ENCODE measurements around the gene DUSP9.
A peak's percentile ranks its signal among the peaks of the same experiment; 100 is the strongest.
"Not testable (repeated sequence)": the region's sequence is repeated elsewhere in the genome, so short reads cannot be mapped to it uniquely, and the experiment has no call there.

Gene DUSP9, protein sequence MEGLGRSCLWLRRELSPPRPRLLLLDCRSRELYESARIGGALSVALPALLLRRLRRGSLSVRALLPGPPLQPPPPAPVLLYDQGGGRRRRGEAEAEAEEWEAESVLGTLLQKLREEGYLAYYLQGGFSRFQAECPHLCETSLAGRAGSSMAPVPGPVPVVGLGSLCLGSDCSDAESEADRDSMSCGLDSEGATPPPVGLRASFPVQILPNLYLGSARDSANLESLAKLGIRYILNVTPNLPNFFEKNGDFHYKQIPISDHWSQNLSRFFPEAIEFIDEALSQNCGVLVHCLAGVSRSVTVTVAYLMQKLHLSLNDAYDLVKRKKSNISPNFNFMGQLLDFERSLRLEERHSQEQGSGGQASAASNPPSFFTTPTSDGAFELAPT

DNA sequence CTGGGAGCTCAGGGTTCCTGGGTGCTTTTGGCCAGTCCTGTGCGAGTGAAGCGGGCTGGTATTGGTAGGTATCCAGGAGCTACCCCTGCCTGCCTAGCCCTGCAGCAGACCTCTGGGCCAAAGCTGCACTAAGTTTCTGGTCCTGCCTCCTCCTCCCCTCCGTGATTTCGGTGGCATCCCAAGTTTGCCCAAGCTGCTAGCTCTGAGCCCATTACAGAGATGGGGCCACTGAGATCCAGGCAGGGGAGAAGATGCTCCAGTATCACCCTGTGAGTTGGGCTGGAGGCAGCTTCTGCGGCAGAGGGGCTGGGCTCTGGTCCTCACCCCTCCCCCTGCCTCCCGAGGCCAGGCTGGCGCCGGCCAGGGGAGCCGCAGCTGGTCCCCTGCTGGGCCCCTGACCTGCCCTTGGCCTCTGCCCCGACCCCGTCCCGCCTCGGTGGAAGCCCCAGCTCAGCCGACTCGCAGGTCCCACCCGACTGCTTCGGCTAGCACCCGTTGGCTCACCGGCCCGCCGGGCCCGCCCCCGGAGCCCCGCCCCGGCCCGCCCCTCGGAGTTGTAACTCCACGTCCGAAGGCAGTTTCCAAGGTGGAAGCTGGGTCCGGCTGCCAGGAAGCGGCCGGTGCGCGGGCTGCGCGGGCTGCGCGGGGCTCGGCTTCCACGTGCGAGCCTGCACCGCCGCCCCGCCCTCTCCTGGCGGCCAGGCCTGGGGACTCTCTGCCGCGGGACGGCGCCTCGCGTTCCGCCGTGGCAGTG, at the start of gene DUSP9:
Gene DUSP9, plus strand, starts transcription at position 584 of the 754 bp plus-strand sequence. CDS start 751 bp downstream, outside the sequence.
- DNase-seq (ENCODE audit: low read depth) = peak; percentile 60

DNA sequence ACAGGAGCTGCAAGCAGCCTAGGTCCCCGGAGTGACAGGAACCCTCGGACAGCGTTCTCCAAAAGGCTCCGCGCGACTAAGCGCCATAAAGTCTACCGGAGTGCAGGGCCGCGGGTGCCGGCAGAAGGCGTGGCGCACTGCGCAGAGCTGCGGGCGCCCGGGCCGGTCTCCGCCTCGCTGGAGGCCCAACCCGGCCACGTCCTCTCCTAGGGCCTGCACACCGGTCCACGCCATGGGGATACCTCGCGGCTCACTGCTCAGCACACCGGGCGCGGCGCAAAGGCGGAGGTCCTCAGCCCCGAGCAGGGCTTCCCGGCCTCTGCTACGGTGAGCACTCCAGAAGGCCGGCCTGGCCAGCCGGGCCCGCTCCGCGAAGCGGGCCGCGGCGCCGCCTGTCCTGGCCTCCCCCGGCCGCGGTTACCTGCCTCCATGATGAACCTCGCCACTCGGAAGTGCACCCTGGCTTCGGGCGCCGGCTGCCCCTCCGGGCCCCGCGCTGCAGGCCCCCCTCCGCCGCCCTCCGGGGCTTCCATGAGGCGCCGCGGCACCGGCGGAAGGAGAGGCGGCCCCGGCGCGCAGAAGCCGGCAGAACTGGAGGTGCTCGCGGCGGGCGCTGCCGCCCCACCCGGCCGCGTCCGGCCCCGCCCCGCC, 48.3 kb upstream of the DUSP9 start, which contains the start of gene CCNQ:
Gene CCNQ, minus strand, starts transcription at position 599 of the 651 bp plus-strand sequence. Its CDS starts 66 bp downstream, at position 533.
- peak; percentile 37 for DNase-seq (ENCODE audit: low read depth)

DNA sequence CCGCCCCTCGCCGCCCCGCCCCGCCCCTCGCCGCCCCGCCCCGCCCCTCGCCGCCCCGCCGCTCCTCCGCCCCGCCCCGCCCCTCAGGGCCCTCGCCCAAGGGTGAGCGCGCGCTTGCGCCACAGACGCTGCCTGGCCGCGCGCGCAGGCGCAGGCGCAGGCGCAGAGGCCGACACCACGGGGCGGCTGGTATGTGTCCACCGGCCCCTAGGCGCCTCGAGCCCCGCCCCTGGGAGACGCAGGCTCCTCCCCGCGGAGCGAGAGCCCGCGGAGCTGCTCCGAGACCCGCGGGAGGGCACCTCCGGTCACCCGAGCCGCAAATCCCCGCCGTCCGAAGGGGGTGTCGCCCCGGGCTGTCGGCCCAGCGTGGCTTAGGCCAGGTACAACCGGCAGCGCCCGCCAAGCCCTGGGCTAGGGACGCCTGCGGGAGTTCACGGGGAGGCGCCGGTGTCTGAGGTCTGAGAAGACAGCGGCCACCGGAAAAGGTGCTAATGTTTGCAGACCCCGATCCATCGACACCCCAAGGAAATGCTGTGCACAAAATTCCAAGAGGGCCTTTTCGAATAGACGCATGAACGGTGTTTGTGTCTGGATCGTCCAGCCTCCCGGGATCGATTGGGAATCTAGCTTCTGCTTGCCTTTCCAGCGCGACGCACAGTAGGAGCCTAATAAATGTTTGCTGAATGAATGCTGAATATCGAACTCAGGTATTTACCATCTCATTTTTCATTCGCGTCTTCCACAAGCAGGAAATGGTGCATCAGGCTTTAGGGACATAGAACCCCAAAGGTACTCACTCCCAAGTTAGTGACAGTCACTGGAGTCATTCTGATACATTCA, 47.6 kb upstream of the DUSP9 start:
- peak; percentile 85 for DNase-seq (ENCODE audit: low read depth)

DNA sequence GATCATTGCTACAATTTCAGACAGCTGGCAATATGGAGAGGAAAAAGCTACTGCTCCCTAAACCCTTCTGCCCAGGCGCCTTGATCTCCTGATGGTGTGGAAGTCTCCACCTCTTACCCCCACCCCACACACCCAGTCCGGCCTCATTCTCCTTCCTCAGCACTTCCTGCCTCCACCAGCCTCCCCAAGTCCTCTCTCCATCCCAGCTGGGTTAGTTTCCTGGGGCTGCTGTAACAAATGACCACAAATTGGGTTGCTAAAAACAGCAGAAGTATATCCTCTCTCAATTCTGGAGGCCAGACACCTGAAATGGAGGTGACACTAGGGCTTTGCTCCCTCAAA, 47.0 kb upstream of the DUSP9 start:
- DNase-seq (ENCODE audit: low read depth) = peak; percentile 23

DNA sequence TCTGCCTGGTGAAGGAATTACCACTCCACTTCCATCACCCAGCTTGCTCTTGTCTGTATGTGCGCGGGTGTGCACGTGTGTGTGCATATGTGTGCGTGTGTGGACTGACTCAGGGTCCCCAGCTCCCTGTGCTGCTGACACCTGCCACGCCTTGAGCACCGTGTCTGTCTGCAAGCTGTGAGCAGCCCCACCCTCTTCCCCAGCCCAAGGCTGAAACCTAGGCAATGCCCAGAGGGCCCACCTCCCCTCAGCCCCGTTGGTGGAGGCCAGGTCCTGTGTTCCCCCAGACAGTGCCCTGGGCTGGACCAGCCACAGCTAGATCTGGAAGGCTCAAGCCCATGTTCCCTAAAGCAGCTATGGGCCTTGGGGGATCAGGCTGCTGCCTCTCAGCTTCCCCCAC, 46.1 kb upstream of the DUSP9 start:
- no peak for DNase-seq (ENCODE audit: low read depth)

DNA sequence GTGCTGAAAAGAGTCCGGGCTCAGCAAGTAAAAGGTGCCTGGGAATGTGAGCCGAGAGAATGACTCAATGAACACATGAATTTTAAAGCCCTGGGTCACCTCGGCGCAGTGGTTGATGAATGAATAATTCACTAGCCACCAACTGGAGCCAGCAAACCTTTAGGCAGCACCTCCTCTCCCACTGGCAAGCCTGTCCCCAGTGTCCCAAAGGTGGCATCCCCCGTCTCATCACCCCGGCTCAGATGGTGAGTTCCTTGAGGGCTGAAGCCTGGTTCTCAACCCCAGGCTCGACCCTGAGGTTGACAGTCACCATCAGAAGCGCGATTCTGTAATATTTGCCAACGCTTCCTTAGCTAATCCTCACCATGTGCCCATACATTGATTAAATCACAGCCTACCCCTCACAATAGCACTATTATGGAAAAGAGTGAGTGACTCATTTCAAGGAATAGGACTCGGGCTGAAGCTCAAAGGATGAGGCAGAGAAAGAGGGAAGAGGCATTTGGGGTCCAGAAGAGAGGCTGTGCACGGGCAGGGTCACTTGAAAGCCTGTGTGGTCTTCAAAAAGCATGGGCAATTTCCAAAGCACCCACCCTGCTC, 45.4 kb upstream of the DUSP9 start:
- DNase-seq (ENCODE audit: low read depth) = no peak

DNA sequence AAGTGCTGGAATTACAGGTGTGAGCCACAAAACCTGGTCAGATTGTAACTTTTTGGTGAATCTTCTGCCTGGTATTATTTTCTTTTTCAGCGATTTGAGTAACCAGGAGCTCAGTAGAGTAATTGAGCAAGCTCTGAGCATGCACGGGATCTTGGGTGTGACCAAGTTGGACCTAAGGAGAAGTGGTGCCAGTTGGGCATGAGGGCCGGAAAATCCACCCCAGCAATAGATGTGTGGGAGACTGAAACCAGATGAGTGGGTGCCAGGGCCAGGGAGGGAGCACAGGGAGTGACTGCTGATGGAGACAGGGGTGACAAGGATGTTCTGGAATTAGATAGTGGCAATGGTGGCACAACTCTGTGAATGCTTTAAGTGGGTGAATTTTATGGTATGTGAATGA, 44.4 kb upstream of the DUSP9 start:
- no peak for DNase-seq (ENCODE audit: low read depth)

DNA sequence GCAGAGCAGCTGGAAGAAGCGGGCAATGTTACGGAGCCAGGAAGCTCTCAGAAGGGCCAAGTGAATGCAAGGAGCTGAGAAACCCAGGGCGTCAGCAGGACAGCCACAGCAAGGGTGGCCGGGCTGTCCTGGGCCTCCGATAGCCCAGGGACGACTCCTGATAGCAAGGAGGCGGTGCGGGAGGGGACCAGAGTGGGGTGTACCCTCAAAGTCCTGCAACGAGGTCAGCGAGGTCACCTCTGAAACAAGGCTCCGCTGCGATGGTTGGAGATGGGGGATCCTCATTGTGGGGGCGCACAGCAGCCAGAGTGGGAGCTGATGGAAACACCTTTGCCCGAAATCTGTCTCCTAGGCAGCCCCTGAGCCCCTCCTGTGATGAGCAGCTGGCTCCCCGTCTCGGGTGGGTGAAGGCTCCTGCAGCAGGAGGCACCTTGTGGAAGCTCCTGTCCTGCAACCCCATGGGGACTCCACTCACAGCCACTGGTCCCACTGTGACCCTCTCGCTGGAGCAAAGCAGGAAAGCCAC, 43.8 kb upstream of the DUSP9 start:
- no peak for DNase-seq (ENCODE audit: low read depth)

DNA sequence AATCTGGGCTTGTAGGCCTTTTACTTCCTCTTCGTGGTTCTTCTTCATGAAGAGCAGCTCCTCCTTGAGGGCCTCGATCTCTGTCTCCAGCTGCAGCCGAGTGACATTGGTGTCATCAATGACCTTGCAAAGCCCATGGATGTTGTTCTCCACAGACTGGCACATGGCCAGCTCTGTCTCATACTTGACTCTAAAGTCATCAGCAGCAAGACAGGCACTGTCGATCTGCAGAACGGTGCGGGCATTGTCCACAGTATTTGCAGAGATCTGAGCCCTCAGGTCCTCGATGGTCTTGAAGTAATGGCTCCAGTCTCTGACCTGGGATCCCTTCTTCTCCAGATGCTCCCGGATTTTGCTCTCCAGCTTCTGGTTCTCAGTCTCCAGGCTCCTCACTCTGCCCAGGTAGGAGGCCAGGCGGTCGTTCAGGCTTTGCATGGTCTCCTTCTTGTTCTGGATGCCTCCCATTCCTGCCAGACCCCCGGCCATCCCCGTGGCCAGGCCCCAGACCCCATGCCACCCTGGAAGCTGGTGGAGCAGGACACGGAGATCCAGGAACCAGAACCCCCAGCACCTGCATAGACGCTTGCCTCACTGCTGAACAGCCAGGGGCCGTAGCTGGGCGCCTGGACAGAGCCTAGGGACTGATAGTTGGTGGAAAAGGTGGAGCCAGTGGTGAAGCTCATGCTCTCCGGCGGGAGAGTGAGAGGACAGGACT, 42.2 kb upstream of the DUSP9 start:
- DNase-seq (ENCODE audit: low read depth) = not testable (repeated sequence)

DNA sequence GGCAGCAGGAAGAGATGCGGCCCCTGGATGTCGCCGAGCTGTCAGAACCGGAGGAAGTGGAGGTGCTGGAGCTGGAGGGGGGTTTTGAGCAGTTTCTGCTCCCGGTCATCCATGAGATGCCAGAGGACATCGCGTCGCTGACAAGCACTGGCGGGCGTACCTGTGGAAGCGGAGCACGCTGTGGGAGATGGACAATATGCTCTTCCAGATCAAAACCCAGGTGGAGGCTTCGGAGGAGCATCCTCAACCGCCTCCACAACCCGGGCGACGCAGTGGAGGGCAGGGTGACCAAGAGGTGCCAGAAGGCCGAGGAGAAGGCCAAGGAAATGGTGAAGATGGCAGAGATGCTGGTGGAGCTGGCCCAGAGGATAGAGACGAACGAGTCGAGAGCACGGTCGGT, 40.5 kb upstream of the DUSP9 start:
- DNase-seq (ENCODE audit: low read depth) = no peak

DNA sequence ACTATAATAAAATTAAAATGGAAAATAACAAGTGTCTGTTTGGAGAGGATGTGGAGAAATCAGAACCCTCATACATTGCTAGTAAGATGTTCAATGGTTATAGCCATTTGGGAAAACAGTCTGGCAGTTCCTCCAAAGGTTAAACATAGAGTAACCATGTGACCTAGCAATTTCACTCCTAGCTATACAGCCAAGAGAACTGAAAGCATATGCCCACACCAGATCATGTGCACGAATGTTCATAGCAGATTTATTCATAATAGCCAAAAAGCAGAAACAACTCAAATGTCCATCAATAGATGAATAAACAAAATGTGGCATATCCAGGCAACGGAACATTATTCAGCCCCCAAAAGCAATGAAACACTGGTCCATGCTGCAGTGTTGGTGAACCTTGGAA, 38.6 kb upstream of the DUSP9 start:
- no peak for DNase-seq (ENCODE audit: low read depth)

DNA sequence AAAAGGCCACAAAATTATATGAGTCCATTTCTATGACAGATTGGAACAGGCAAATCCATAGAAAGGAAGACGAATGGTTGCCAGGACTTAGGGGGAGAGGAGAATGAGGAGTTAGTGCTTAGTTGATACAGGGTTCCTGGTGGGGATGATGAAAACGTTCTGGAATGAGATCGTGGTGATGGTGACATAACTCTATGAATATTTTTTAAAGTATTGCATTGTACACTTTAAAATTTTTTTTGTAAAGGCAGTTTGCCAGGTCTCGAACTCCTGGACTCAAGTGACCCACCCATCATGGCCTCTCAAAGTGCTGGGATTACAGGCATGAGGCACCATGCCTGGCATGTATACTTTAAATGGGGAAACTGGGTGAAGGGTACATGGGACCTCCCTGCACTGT, 38.2 kb upstream of the DUSP9 start:
- no peak for DNase-seq (ENCODE audit: low read depth)

DNA sequence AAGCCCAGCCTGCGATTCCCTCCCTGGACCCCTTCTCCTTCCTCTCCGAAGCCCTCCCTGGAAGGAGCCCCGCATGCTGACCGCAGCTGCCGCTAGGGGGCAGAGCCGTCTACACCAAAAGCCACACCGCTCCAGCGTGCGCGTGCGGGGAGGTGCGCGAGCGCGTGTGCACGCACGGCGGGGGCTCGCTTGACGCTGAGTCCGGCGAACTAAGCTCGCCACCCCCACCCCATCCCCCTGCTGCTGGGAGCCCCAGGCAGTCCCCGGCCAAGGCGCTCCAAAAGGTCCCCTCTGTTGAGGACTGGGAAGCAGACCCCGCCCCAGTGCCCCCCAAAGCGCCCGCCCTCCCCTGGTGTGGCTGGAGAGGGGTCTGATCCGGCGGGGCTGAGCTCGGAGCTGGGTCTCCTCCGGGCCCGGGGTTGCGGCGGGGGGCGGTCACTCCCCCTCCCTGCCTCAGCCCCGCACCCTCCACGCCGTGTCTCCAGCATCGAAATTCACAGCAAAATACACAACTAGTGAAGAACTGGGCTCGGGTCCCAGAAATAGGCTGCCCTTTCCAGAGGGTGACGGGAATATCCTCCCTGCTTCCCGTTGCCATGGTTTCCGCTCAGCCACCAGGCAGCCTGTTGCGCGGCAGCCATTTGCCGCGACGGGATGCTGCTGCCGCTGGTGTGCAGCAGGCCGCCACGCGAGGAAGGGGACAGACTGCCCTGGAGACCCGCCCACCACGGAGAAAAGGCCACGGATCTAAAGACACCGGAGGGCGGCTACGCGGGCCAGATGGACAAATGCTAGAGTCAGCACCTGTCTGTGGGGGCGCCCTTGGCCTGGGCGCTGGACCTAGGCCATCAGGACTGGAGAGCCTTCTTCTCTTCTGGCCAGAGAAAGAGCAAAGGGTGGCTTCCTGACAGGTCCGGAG, 36.8 kb upstream of the DUSP9 start:
- DNase-seq (ENCODE audit: low read depth) = peak; percentile 73

DNA sequence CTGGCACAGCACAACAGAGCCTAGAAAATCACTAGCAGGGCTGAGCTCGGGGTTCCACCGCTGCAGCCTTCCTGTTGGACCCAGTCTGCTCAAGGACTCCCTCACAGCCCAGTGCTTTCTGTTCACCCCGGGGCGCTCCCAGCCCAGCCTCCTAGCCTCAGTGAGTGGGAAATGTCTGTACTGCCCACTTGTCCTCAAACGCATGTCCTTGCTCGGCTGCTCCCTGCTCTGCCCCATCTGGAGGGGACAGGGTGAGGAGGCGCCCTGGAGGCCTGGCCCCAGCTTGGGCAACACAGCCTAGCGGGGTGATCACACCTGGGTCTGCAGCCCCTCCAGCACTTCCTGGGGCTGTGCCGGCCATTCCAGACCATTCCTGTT, 36.2 kb upstream of the DUSP9 start:
- DNase-seq (ENCODE audit: low read depth) = no peak

DNA sequence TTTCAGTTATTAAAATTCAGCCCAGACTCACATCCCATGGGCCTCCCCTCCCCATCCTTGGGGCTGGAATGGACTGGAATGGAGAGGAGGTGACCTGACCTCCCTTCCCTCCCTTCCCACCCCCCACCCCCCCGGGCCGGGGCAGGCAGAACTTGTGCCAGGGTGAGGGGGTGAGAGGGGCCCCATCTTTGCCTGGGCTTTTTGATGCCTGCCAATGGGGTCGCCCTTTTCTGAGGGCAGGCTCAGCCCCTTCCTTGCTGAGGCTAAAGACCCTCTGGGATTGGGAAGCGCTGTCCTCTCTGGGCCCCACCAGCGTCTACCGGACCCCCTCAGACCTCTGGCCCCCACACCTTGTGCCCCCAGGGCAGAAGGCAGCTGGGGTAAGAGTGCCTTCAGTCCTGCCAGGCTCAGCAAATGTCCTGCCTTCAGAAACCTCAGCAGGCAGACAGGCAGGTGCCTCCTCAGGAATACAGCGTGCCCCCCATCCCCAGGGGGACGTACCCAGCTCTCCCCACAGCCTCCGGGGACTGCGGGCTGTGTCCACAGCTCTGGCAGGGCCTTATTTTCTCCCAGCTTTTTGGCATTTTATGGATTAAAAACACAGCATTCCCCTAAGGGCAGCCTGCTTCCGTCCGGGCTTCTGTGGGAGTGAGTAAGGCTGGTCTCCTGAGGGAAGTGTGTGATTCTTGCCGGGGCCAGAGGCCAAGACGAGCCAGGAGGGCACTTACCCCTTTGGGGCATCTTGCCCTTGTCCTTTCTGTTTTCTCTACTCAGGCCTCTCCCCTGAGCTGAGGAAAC, 35.5 kb upstream of the DUSP9 start:
- DNase-seq (ENCODE audit: low read depth) = no peak

DNA sequence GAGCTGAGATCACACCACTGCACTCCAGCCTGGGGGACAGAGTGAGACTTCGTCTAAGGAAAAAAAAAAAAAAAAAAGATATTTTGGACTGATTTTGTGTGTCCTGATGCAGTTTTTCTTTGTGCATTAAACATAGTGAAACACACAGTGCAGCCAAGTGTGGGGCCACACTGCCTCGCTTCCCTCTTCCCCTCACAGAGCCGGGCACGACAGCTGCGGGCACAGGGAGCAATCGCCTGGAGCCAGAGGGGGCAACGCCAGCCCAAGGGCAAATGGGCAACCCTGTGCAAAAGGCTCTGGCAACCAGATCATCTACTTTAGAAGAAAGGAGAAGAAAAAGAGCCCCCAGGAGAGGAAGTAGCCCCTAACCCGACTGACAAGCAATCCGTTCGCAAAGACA, 34.6 kb upstream of the DUSP9 start:
- DNase-seq (ENCODE audit: low read depth) = no peak

DNA sequence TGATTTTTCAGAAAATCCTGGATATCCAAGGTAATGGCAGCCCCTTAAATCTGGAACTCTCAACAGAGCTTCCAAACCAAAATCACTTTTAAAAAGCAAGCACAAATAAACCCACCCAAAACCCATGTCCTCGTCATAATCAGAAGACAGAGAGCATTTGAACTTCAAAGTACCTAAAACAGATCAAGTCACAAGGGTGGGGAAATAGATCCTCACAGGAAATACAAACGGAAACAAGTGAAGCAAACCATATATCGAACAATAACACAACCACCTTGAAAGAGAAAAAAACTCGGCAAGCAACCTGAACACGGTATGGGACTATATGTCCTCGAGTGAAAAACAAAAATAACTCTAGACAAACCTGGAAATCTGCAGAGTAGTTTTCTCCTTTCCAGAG, 32.2 kb upstream of the DUSP9 start:
- DNase-seq (ENCODE audit: low read depth) = no peak

DNA sequence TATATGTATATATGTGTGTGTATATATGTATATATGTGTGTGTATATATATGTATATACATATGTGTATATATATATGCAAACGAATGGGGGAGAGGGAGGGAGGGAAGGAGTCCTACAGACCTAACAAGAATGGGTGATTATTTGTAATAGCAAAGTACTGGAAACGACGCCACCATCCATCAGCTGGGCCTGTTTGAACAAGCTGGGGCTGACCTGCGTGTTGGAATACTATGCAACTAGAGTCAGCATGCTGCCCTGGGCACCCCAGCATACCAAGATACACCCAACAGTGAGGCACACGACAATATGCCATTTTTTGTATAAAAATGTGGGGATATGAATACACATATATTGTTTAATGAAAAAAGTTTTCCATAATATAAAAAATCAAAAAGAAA, 26.4 kb upstream of the DUSP9 start:
- no peak for DNase-seq (ENCODE audit: low read depth)

Measured in ELR (cell line).